Urinary bladder (tissue), 4 donors: Measurements from ENCODE around the gene ECEL1. TPM values are rescaled to one million over a fixed set of nuclear protein-coding genes. Genes with fewer than 3 reads are reported as not detected.
"Not testable (repeated sequence)": the region's sequence is repeated elsewhere in the genome, so short reads cannot be mapped to it uniquely, and the experiment has no call there.

Experiments
- DNase-seq: peaks from one replicate; pipeline ENCODE4 v3.0.0-alpha.2; 2015; ENCODE audit errors: extremely low spot score
- H3K27ac ChIP-seq: one replicate; pipeline ENCODE4 v1.5.1; 2013; ENCODE audit warnings: low read depth, mild to moderate bottlenecking, moderate library complexity
- H3K36me3 ChIP-seq: one replicate; pipeline ENCODE4 v1.6.1; 2013; ENCODE audit warnings: mild to moderate bottlenecking, moderate library complexity; ENCODE audit not compliant: insufficient read depth
- H3K4me1 ChIP-seq: one replicate; pipeline ENCODE4 v1.6.1; 2013; ENCODE audit warnings: mild to moderate bottlenecking, moderate library complexity; ENCODE audit not compliant: insufficient read depth
- H3K4me3 ChIP-seq: one replicate; pipeline ENCODE4 v1.5.1; 2013; ENCODE audit warnings: low read depth, low read length
- WGBS: extraction: QIAGEN DNeasy Blood & Tissue Kit; methylation state at CpG from one replicate; pipeline ENCODE4 v1.1.7; 2013; 5-methylcytosine and 5-hydroxymethylcytosine counted together
- polyA plus RNA-seq: library from polyadenylated mRNA; stranded (reverse); fragments of 200-250 nt; gene quantifications from one replicate; pipeline ENCODE4 v1.2.3, GENCODE V29; 2013
- total RNA-seq: library from RNA; depleted of rRNA; stranded (reverse); fragments of >200 nt; gene quantifications from one replicate; pipeline ENCODE4 v1.2.3, GENCODE V29; 2014
- donor health status: healthy with polysubstance abuse.
- donor health status: healthy.

ECEL1 gene
- total and polyA plus RNA-seq, 2 donors = 0.21 to 0.95 TPM

- Histone ChIP-seq H3K27ac (no peak overlapping the region), H3K36me3 (no peaks in the 10 kb centered on the region), H3K4me3 (no peak overlapping the region), H3K4me1 (no peaks in the 10 kb centered on the region)
- WGBS = 89% methylated on average over 11 of the region's 11 CpGs
- DNase-seq = no peak
Observed at GRCh38 chr2:232459419-232460035, 28.1 kb downstream of the ECEL1 start.

DNA sequence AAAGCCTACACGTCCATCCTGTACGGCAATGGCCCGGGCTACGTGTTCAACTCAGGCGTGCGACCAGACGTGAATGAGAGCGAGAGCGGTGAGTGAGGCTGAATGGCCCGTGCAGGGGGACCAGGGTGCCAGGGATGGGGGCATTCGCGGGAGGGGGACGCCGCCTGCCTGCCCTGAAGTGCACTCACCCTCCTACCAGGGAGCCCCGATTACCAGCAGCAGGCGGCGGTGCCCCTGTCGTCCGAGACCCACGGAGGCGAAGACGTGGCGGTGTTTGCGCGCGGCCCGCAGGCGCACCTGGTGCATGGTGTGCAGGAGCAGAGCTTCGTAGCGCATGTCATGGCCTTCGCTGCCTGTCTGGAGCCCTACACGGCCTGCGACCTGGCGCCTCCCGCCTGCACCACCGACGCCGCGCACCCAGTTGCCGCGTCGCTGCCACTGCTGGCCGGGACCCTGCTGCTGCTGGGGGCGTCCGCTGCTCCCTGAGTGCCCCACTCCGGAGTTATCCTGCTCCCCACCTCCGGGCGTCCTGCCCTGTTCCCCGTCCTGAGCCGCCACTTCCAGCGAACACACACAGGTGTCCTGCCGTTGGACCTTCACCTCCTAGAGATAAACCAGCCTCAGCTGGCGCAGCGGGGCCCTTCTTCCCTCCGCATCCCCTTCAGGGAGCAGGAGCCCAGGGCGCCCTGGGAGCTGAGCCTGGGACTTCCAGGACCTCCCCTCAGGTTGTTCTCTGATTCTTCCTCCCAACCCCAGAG, 28.8 kb downstream of the ECEL1 start:
- H3K36me3 ChIP-seq = no peaks in the 10 kb centered on the region
- H3K4me1 ChIP-seq = no peaks in the 10 kb centered on the region
- WGBS = 64% methylated on average over 56 of the region's 56 CpGs
- H3K27ac ChIP-seq = no peak overlapping the region
- no peak for DNase-seq
- H3K4me3 ChIP-seq = no peak overlapping the region

GRCh38 chr2:232458051-232458660, 29.5 kb downstream of the ECEL1 start:
- no peaks in the 10 kb centered on the region for H3K4me1 ChIP-seq

DNA sequence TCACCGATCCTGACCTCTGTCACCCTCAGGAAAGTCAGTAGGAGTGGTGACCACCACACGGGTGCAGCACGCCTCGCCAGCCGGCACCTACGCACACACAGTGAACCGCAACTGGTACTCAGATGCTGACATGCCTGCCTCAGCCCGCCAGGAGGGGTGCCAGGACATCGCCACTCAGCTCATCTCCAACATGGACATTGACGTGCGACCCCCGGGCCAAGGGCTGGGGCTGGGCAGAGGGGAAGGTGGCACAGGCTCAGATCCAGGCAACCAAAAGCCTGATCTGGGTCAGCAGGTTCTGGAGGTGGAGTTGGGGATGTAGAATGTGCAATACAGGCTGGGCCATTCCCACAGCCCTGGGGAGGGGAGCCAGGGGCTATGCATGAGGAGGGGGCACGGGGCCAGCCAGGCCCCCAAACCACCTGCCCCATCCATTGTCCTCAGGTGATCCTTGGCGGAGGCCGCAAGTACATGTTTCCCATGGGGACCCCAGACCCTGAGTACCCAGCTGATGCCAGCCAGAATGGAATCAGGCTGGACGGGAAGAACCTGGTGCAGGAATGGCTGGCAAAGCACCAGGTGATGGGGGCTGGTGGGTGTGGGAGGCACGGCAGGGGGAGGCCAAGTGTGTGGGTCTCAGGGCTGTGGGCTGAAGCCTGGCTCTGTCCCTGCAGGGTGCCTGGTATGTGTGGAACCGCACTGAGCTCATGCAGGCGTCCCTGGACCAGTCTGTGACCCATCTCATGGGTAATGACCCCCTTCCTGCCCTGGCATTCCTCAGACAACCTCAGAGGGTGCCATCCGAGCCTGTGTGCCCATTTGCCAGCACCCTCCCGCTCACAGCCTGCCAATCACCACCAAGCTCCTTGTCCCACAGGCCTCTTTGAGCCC, 30.3 kb downstream of the ECEL1 start:
- DNase-seq = no peak
- Histone ChIP-seq H3K27ac (no peak overlapping the region), H3K36me3 (no peaks in the 10 kb centered on the region), H3K4me3 (no peak overlapping the region), H3K4me1 (no peaks in the 10 kb centered on the region)
- WGBS = 86% methylated on average over 21 of the region's 21 CpGs

More at GRCh38 chr2:232458051-232458660, 29.5 kb downstream of the ECEL1 start:
- Histone ChIP-seq H3K4me3 (no peak overlapping the region), H3K36me3 (no peaks in the 10 kb centered on the region), H3K27ac (no peak overlapping the region)
- no peak for DNase-seq
- WGBS = 83% methylated on average over 25 of the region's 25 CpGs

GRCh38 chr2:232456296-232457120, 31.1 kb downstream of the ECEL1 start:
- no peak overlapping the region for H3K27ac ChIP-seq
- no peak for DNase-seq
- no peaks in the 10 kb centered on the region for H3K4me1 ChIP-seq
- no peaks in the 10 kb centered on the region for H3K36me3 ChIP-seq
- WGBS = 91% methylated on average over 27 of the region's 27 CpGs
- no peak overlapping the region for H3K4me3 ChIP-seq

DNA sequence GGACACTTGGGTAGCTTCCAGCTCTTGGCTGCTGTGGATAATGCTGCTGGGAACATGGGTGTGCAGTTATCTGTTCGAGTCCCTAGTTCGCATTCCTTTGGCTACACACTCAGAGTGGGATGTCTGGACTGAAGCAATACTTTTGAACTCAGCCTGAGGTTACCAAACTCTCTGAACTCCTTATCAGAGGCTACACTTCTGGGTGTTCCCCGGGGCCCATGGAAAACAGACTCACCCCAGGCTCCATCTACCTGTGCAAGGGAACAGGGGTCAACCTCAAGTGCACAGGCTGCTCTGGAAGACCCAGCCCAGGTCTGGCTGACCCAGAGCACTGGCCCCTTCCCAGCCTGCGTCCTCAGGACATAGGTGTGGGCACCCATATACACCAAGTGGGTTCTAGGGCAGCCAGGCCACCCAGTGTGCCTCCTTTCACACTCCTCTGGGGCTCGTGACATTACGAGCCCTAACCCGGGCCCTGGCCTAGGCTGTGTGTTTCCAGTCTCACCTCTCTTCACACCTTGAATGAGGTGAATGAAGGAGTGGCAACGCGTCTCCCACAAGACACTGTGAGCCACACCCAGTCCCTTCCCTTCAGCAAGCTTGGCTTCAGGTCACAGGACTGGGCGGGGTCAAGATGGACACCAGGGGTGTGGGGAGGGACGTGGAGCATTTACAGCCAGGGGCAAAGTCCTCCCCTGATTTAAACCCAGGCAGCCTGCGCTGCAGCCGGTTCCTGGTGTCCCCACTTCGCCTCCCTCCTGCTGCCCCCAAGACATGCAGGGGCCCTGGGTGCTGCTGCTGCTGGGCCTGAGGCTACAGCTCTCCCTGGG, 32.0 kb downstream of the ECEL1 start, which contains the start of gene ALPI:
ALPI (plus strand) TSS at position 728 of the 830 bp plus-strand sequence; CDS start at position 775, 47 bp downstream.
- Histone ChIP-seq H3K4me1 (no peaks in the 10 kb centered on the region), H3K36me3 (no peaks in the 10 kb centered on the region), H3K4me3 (no peak within 1 kb of the TSS), H3K27ac (no peak within 1 kb of the TSS)
- DNase-seq = no peak
- WGBS = 74% methylated on average over 14 of the region's 14 CpGs

- DNase-seq = no peak
- no peaks in the 10 kb centered on the region for H3K36me3 ChIP-seq
- no peaks in the 10 kb centered on the region for H3K4me1 ChIP-seq
- no peak overlapping the region for H3K27ac ChIP-seq
- WGBS = 81% methylated on average over 9 of the region's 9 CpGs
- H3K4me3 ChIP-seq = no peak overlapping the region
Observed at GRCh38 chr2:232454630-232455029, 33.0 kb downstream of the ECEL1 start.

DNA sequence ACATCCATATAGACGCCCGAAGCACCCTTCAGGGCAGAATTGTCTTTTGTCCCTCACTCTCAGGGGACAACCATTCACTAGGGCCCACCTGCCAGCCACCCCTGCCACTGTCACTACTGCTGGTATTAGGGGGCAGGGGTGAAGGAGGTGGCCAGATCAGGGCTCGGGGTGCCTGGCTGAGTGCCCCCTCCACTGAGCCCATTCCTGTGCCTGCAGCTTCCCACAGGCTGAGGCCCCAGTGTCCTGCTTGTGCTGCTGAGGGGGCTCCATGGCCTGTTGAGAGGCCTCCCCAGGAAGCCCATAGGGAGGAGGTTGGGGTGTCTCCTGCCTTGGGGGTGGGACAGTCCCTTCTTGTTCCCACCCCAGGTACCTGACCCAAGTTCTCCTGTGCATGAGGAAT, 36.0 kb downstream of the ECEL1 start:
- not testable (repeated sequence) for H3K36me3 ChIP-seq

GRCh38 chr2:232449964-232450363, 37.7 kb downstream of the ECEL1 start:
- no peak for DNase-seq
- no peak overlapping the region for H3K4me3 ChIP-seq
- H3K4me1 ChIP-seq = no peaks in the 10 kb centered on the region
- 72% methylated on average over 12 of the region's 12 CpGs for WGBS
- no peak overlapping the region for H3K27ac ChIP-seq
- H3K36me3 ChIP-seq = no peaks in the 10 kb centered on the region

More for the DNA sequence above, 36.0 kb downstream of the ECEL1 start:
- 88% methylated on average over 3 of the region's 3 CpGs for WGBS
- not testable (repeated sequence) for DNase-seq, H3K4me1 ChIP-seq, H3K4me3 ChIP-seq, H3K27ac ChIP-seq

DNA sequence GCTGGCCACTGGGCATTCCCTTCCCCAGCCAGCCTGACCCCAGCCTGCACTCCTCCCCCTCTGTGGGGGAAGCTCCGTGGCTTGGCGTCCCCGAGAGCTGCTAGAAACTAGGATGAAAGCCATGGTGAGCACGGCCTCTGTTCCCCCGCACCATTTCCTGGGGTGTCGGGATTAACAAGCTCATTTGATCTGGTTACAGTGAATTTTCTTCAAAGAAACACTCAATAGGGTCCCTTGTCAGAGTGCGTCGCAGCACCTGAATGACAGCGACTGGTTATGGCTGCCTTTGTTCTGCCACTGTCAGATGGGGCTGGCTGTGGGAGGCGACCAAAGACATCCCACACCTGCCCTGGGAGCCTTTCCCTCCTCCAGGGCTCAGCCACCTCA, 39.3 kb downstream of the ECEL1 start:
- no peak for DNase-seq
- H3K27ac ChIP-seq = no peak overlapping the region
- no peaks in the 10 kb centered on the region for H3K4me1 ChIP-seq
- WGBS = 68% methylated on average over 10 of the region's 10 CpGs
- H3K36me3 ChIP-seq = no peaks in the 10 kb centered on the region
- no peak overlapping the region for H3K4me3 ChIP-seq

DNA sequence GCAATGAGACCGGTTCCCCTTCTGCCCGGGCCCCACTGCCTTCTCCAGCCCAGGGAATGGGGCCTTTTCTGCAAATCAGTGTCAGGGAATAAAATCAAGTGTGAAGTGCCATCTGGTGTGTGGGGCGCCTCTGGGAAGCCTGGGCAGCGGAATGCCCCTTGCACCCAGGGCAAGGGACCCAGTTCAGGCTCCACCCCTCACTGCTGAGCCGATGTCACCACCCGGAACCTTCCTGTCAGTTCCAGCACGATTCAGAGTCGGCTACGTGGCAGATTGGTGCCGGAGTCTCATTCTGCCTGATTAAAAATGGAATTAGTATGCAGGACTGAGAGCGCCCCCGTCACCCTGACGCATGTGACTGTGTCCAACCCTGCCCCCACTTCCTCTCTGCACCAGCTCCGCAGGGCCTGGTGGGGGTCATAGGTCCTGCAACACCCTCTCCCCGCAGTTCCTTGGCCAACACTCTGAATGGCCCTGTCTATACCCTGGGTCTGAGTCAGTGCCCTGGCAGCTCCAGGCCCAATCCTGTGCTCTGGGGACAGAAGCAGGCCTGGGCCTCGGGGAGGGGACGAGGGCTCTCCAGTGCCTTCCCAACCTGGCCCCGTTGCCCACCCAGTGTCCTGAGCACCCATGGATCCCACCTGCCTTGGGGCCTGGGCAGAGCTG, 39.9 kb downstream of the ECEL1 start:
- Histone ChIP-seq H3K4me3 (no peak overlapping the region), H3K27ac (no peak overlapping the region), H3K4me1 (no peaks in the 10 kb centered on the region), H3K36me3 (no peaks in the 10 kb centered on the region)
- no peak for DNase-seq
- 84% methylated on average over 18 of the region's 18 CpGs for WGBS
